HL-60 (cell line): ENCODE results near the gene NT5DC3.

Experiments
- POLR2AphosphoS5 ChIP-seq: IDR thresholded peaks from 2 replicates; pipeline ENCODE4 v1.6.1; 2012; ENCODE audit warnings: low read depth
- TF ChIP-seq, protein P1 (sequence below): IDR thresholded peaks from one replicate; pipeline ENCODE4 v1.5.1; 2011; ENCODE audit warnings: low read length, control low read depth, inconsistent platforms; ENCODE audit not compliant: insufficient read depth

DNA sequence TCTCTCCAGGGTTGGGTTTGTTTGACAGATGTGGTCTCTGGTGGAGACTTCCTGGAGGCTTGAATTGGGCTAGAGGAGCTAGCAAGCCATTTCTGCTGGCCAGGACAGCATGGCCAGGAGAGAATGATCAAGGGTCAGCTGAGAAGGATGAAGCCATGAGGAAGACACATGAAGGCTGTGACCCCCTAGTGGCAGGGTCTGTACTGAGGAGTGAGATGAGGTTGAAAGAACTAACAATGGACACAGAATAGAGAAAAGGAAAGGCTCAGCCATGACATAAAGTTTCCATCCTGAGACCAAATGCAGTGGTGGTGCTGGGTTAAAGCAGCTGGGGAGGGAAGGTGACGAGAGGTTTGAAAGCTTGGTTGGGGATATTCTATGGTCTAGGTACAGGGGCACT is 89.9 kb downstream of the NT5DC3 start:
- TF ChIP-seq, protein P1, sequence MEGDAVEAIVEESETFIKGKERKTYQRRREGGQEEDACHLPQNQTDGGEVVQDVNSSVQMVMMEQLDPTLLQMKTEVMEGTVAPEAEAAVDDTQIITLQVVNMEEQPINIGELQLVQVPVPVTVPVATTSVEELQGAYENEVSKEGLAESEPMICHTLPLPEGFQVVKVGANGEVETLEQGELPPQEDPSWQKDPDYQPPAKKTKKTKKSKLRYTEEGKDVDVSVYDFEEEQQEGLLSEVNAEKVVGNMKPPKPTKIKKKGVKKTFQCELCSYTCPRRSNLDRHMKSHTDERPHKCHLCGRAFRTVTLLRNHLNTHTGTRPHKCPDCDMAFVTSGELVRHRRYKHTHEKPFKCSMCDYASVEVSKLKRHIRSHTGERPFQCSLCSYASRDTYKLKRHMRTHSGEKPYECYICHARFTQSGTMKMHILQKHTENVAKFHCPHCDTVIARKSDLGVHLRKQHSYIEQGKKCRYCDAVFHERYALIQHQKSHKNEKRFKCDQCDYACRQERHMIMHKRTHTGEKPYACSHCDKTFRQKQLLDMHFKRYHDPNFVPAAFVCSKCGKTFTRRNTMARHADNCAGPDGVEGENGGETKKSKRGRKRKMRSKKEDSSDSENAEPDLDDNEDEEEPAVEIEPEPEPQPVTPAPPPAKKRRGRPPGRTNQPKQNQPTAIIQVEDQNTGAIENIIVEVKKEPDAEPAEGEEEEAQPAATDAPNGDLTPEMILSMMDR: no peak
- no peak for TF ChIP-seq POLR2AphosphoS5
